Fibroblast of the aortic adventitia (primary cell): ENCODE data around the gene CEP112. TPM values are rescaled to one million over a fixed set of nuclear protein-coding genes. Genes with fewer than 3 reads are reported as not detected.
A peak's percentile ranks its signal among the peaks of the same experiment; 100 is the strongest.

Experiments
- DNase-seq: peaks from one replicate; pipeline ENCODE4 v3.0.0-alpha.2; 2010; ENCODE audit warnings: low read depth
- H3K4me3 ChIP-seq: 2 replicates; pipeline ENCODE4 v1.5.1; 2011; ENCODE audit warnings: low read depth, mild to moderate bottlenecking, control low read depth, low read length, moderate library complexity
- total RNA-seq: library from RNA; depleted of rRNA; stranded (reverse); fragments of >200 nt; gene quantifications from 2 replicates; pipeline ENCODE4 v1.2.3, GENCODE V29; 2012; ENCODE audit warnings: low replicate concordance
- TF ChIP-seq, protein P1 (sequence below): IDR thresholded peaks from 2 replicates; pipeline ENCODE4 v1.5.1; 2011; ENCODE audit warnings: mild to moderate bottlenecking, low read length, control low read depth, inconsistent platforms; ENCODE audit not compliant: insufficient read depth

The CEP112 gene
- total RNA-seq, 1 donor: 7.2 TPM

DNA sequence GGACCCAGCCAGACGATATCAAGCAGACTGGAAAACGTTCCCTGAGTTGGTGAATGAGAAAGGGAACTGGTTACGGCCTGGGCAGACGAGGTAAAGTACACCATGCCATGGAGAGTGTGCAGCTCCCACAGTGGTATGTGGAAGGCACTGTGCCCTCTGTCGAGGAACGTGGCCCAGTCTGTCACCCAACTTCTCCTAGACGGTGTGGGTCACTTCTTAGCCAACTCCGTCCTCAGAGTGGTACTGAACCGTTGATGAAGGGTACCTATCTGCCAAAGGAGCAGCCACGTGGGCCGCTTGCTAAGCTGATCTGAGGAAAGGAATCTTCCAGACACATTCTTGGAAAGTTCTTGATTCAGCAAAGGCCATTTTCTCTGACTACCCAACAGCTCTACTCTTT lies 574.4 kb downstream of the CEP112 start:
- H3K4me3 ChIP-seq: no peak overlapping the region
- TF ChIP-seq, protein P1, sequence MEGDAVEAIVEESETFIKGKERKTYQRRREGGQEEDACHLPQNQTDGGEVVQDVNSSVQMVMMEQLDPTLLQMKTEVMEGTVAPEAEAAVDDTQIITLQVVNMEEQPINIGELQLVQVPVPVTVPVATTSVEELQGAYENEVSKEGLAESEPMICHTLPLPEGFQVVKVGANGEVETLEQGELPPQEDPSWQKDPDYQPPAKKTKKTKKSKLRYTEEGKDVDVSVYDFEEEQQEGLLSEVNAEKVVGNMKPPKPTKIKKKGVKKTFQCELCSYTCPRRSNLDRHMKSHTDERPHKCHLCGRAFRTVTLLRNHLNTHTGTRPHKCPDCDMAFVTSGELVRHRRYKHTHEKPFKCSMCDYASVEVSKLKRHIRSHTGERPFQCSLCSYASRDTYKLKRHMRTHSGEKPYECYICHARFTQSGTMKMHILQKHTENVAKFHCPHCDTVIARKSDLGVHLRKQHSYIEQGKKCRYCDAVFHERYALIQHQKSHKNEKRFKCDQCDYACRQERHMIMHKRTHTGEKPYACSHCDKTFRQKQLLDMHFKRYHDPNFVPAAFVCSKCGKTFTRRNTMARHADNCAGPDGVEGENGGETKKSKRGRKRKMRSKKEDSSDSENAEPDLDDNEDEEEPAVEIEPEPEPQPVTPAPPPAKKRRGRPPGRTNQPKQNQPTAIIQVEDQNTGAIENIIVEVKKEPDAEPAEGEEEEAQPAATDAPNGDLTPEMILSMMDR: no peak
- no peak for DNase-seq

DNA sequence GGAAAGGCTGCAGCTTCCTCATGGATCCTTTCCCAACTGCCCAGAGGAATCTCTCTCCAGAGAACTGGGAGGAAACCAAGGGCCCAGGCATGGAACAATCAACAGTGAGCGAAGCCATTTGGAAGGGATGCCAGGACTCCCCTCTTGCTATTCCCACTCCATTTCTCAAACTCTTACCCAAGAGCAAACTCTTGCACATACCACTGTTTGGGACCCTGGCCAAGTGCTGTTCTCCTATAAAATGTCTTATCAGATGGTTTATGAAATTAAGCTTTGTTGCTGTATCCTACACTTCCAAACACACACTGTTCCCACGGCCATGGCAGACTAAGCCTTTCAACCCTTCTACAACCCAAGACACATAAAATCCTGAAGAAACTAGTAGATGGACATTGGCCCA lies 582.2 kb downstream of the CEP112 start:
- peak; percentile 62 for DNase-seq

DNA sequence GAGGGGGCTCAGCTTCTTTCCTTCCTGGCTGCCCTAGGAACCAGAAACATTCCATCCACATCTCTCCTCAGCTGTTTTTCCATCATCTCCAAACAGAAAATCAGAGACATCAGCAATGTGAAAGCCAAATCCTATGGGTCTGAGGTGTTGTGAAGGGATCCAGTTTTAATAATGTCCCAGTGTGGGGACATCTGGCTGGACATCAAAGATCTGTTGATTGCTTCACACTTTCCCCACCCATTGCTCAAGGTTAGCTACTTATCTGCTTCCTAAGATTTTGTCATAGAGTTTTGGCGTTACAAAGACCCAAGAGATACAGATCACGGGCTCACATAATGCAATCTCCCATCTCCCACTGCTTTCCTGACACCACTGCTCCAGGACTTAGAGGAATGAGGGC lies 582.6 kb downstream of the CEP112 start:
- TF ChIP-seq, protein P1: no peak
- H3K4me3 ChIP-seq: no peak overlapping the region
- DNase-seq: no peak

More for the DNA sequence above, 582.2 kb downstream of the CEP112 start:
- no peak overlapping the region for H3K4me3 ChIP-seq
- TF ChIP-seq, protein P1: no peak

DNA sequence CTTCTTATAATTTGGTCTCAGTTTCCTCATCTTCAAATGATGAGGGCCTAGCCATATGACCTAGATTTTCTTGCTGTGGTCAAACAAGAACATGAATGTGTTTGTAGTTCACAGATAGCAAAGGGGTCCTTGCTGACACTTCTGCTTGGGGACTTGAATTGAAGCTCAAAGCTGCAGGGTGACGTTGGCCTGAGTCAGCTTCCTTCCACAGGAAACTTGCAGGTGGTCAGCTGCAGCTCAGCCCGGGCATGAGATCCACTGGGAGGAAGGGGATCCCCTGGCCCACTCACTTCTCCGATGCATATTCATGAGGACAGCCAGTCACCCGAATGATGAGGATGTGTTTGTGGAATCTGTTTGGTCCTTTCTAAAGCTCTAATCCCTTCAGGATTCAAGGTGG lies 587.9 kb downstream of the CEP112 start:
- no peak overlapping the region for H3K4me3 ChIP-seq
- TF ChIP-seq, protein P1: no peak
- DNase-seq: no peak

DNA sequence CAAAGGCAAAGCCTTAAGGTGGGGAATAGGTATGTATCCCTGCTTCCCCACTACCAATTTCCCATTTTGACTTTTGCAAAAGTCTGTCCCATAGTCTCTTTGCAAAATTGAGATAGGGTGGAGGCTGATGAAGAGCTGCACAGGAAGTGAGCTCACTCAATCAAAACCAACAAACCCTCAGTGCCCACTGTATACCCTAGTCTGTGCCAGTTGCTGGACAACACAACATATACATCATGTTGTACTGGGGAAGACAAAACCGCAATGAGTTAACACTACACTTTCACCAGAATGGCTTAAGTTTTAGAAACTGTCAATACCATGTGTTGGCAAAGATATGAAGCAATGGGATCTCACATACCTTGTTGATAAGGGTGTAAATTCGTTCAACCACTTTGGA lies 590.1 kb downstream of the CEP112 start:
- H3K4me3 ChIP-seq: no peak overlapping the region
- no peak for DNase-seq
- TF ChIP-seq, protein P1: no peak

DNA sequence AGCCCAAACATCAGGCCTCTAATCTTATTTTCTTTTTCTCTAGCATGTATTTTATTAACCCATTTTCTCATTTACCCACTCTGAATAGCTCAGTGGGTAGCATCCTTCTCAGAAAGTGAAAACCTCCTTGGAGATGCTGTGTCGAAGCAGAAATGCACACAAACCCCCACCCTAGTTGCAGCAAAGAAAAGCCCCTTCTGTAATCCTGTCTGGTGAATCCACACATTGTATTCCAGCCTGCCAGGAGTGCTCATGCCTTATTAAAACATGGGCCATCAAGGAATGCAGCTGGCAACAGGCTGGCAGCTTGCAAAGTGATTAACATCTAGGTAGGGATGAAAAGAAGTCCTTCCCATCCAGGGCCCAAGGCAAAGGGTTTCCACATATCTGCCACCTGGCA lies 590.8 kb downstream of the CEP112 start:
- H3K4me3 ChIP-seq: no peak overlapping the region

DNA sequence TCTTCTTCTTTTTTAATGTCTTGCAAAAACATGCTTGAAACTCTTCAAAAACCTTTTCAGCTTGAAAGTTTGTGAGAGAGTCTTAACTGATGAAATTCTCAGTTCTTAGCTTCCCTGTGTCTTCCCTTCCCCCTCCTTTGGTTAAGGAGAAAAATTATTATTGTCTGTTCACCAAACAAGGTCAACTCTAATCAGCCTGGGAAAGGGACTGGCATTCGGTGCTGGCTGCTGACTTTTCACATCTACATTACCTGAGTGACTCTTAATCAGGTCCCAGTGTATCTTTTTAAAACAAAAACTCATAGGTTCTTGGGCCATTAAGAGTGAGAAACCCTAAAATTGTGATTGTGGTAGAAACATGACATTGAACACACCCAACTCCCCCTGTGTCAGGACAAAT lies 591.4 kb downstream of the CEP112 start:
- no peak overlapping the region for H3K4me3 ChIP-seq
- DNase-seq: no peak
- TF ChIP-seq, protein P1: no peak

More for the DNA sequence above, 590.8 kb downstream of the CEP112 start:
- no peak for DNase-seq
- TF ChIP-seq, protein P1: no peak
